ENCODE data around the gene C2orf92. TPM values are rescaled to one million over a fixed set of nuclear protein-coding genes. Genes with fewer than 3 reads are reported as not detected.

C2orf92 gene
- total RNA-seq, 1 experiment from 2014 or later = 5.3 TPM

DNA sequence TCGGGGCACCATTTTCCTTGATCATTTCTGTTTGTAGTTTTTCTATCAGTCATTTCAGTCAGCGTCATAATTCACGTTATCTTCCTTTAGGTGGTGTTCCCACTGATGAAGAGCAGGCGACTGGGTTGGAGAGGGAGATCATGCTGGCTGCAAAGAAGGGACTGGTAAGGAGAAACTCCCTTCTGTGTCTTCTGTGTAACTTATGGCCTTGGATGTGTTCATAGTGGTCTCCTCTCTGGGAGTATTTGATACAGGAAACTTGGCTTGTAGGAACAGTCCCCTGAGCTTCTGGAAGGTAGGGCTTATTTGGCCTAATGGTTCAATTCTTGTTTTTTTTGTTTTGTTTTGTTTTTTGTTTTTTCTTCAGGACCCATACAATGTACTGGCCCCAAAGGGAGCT, 22.5 kb upstream of the C2orf92 start:
- peaks cover 12% of the 10 kb centered on the region for H3K4me1 Mint-ChIP-seq (ENCODE audit: insufficient read depth, unreplicated experiment)
- ChIA-PET POLR2A (interaction anchor here (0.8 to 5.9 kb wide), 7 partner anchors 8 to 81 kb away, joined by 3 to 150 read pairs (median 5); partner anchors contain the start of genes ACTR1B and ANKRD36B), CTCF (interaction anchor here (0.8 to 3.6 kb wide), 3 partner anchors 16 to 53 kb away, joined by 3 to 34 read pairs (median 11); partner anchors contain the start of gene ACTR1B)
- no peak for DNase-seq (ENCODE audit: unreplicated experiment)
- no peaks in the 10 kb centered on the region for H3K27me3 Mint-ChIP-seq (ENCODE audit: insufficient read depth, unreplicated experiment)
- TF ChIP-seq, protein P1, sequence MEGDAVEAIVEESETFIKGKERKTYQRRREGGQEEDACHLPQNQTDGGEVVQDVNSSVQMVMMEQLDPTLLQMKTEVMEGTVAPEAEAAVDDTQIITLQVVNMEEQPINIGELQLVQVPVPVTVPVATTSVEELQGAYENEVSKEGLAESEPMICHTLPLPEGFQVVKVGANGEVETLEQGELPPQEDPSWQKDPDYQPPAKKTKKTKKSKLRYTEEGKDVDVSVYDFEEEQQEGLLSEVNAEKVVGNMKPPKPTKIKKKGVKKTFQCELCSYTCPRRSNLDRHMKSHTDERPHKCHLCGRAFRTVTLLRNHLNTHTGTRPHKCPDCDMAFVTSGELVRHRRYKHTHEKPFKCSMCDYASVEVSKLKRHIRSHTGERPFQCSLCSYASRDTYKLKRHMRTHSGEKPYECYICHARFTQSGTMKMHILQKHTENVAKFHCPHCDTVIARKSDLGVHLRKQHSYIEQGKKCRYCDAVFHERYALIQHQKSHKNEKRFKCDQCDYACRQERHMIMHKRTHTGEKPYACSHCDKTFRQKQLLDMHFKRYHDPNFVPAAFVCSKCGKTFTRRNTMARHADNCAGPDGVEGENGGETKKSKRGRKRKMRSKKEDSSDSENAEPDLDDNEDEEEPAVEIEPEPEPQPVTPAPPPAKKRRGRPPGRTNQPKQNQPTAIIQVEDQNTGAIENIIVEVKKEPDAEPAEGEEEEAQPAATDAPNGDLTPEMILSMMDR (IDR thresholded peaks at IDR 0.05; ENCODE audit: unreplicated experiment) = no peak
- peak overlapping the region; percentile 96 for H3K4me3 Mint-ChIP-seq (ENCODE audit: unreplicated experiment)
- H3K36me3 Mint-ChIP-seq (ENCODE audit: insufficient read depth, unreplicated experiment) = peaks cover 41% of the 10 kb centered on the region
- intact Hi-C loops (cut with micrococcal nuclease) = no loop called here
- H3K9me3 Mint-ChIP-seq (ENCODE audit: unreplicated experiment) = no peaks in the 10 kb centered on the region
- BruUV-seq (replicated peaks) = no TSS peak
- H3K27ac Mint-ChIP-seq (ENCODE audit: low read depth, unreplicated experiment) = peak overlapping the region; percentile 90

DNA sequence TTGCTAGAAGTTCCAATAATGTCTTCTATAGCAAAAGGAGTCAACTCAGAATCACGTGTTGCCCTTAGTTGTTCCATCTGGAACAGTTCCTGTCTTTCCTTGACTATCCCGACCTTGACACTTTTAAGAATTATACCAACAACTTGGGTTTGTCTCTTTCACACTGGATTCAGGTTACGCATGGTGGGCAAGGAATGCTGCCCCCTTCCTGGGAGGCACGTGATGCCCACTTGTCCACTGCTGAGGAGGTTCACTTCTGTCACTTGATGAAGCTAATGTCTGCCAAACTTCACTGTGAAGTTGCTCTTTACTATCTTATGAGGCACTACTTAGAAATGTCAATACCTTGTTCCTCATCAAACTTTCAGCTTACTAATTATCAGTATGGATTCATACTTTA, 18.4 kb upstream of the C2orf92 start:
- TF ChIP-seq, protein P1 (IDR thresholded peaks at IDR 0.05; ENCODE audit: unreplicated experiment) = no peak
- no TSS peak for BruUV-seq (replicated peaks)
- CTCF ChIA-PET = interaction anchor here (1.4 kb wide), 1 partner anchor 45 kb away, joined by 5 read pairs; no protein-coding TSS in a partner anchor
- Mint-ChIP-seq H3K4me3 (ENCODE audit: unreplicated experiment) (no peak overlapping the region), H3K27me3 (ENCODE audit: insufficient read depth, unreplicated experiment) (no peaks in the 10 kb centered on the region), H3K36me3 (ENCODE audit: insufficient read depth, unreplicated experiment) (peaks cover 41% of the 10 kb centered on the region), H3K9me3 (ENCODE audit: unreplicated experiment) (peaks cover 26% of the 10 kb centered on the region), H3K4me1 (ENCODE audit: insufficient read depth, unreplicated experiment) (peaks cover 7% of the 10 kb centered on the region), H3K27ac (ENCODE audit: low read depth, unreplicated experiment) (no peak overlapping the region)
- intact Hi-C loops (cut with micrococcal nuclease) = no loop called here
- no peak for DNase-seq (ENCODE audit: unreplicated experiment)
- POLR2A ChIA-PET = interaction anchor here (3.7 kb wide), 1 partner anchor 11 kb away, joined by 25 read pairs; no protein-coding TSS in a partner anchor

DNA sequence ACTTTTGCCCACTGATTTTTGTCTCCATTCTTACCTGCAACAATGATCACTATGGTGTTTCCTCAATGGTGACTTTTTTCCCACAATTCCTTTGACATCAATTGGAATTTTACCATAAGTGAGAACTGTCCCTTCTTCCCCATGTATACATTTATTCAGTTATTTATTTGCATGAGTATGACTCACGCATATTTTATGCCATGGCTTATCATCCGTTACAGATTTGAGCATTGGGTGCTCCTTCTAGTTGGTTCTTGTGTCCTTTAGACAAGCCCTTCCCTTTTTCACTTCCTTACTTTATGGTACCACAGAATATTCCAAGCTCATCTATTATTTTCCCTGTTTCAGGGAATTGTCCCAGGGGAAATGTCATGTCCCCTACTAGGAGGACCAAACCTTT, 16.0 kb upstream of the C2orf92 start:
- DNase-seq (ENCODE audit: unreplicated experiment) = no peak
- Mint-ChIP-seq H3K27ac (ENCODE audit: low read depth, unreplicated experiment) (no peak overlapping the region), H3K4me3 (ENCODE audit: unreplicated experiment) (no peak overlapping the region), H3K27me3 (ENCODE audit: insufficient read depth, unreplicated experiment) (no peaks in the 10 kb centered on the region), H3K36me3 (ENCODE audit: insufficient read depth, unreplicated experiment) (peaks cover 36% of the 10 kb centered on the region), H3K4me1 (ENCODE audit: insufficient read depth, unreplicated experiment) (no peaks in the 10 kb centered on the region), H3K9me3 (ENCODE audit: unreplicated experiment) (peaks cover 26% of the 10 kb centered on the region)
- ChIA-PET POLR2A (interaction anchor here (1.3 to 1.5 kb wide), 2 partner anchors 9 to 12 kb away, joined by 4 to 5 read pairs; no protein-coding TSS in a partner anchor), CTCF (no interaction called here)
- TF ChIP-seq, protein P1 (IDR thresholded peaks at IDR 0.05; ENCODE audit: unreplicated experiment) = no peak
- intact Hi-C loops (cut with micrococcal nuclease) = no loop called here
- no TSS peak for BruUV-seq (replicated peaks)

DNA sequence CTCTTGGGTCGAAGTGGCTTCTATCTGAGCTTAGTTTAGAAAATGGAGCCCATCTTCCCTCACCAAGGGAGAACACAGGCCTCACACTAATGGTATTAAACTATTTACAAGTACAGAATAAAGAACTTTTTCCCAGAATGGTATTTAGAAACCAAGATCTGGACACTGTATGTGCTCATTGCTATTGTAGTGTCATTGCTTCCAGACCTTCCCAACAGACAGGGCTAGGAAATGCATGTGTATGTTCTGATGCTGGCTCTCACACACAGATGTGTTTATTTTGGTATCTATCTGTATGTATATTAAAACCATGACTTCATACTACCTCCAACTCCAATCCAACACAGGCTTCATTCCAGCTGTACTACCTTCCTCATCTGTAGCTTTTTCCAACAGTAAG, 15.6 kb upstream of the C2orf92 start:
- Mint-ChIP-seq H3K27me3 (ENCODE audit: insufficient read depth, unreplicated experiment) (no peaks in the 10 kb centered on the region), H3K27ac (ENCODE audit: low read depth, unreplicated experiment) (no peak overlapping the region), H3K4me3 (ENCODE audit: unreplicated experiment) (no peak overlapping the region), H3K4me1 (ENCODE audit: insufficient read depth, unreplicated experiment) (no peaks in the 10 kb centered on the region), H3K36me3 (ENCODE audit: insufficient read depth, unreplicated experiment) (peaks cover 35% of the 10 kb centered on the region), H3K9me3 (ENCODE audit: unreplicated experiment) (peaks cover 26% of the 10 kb centered on the region)
- intact Hi-C loops (cut with micrococcal nuclease) = no loop called here
- ChIA-PET POLR2A (interaction anchor here (1.3 to 1.5 kb wide), 2 partner anchors 9 to 11 kb away, joined by 4 to 5 read pairs; no protein-coding TSS in a partner anchor), CTCF (no interaction called here)
- no peak for DNase-seq (ENCODE audit: unreplicated experiment)
- no TSS peak for BruUV-seq (replicated peaks)
- TF ChIP-seq, protein P1 (IDR thresholded peaks at IDR 0.05; ENCODE audit: unreplicated experiment) = no peak

Measured in MCF 10A (cell line).